Measurements from ENCODE around the gene ALG1L2.
A peak's percentile ranks its signal among the peaks of the same experiment; 100 is the strongest.
"Not testable (repeated sequence)": the region's sequence is repeated elsewhere in the genome, so short reads cannot be mapped to it uniquely, and the experiment has no call there.

ALG1L2 gene

DNA sequence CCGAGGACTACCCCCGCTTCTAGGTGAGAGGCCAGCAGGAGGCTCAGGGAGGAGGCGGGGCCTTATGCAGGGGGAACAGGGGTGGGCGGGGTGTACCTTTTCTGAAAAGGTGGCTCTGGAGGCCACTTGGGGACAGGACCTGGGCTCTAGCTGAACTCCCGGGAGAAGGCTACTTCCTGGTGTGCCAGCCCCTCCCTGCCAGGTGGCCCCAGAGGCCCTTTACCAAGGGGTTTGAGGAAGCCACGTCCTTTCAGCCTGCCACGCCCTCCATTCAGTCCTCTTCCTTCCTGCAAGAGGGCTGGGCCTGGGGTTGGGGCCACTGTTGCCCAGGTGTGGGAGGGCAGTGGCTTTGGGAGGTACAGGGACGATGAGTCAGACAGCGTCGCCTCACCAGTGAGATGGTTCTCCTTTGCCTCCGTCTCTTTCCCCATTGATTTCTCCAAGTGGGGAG, 12.9 kb downstream of the ALG1L2 start:
- peak; percentile 23 to 53 (median 41) for DNase-seq

DNA sequence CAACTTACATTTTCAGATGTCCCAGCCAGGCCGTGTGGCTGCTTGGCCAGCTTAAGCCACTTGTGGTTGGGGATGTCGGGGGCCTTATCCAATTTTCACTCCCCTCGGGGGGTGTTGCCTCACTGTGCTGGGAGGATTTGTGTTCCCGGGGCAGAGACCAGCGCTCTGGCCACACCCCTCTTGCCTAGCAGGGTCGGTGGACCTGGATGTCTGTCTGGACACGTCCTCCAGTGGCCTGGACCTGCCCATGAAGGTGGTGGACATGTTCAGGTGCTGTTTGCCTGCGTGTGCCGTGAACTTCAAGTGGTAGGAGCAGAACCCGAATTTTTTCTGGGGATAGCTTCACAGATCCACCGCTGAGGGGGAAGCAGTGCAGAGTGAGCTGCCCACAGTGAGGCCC, 14.2 kb downstream of the ALG1L2 start:
- DNase-seq, result not testable (repeated sequence)

DNA sequence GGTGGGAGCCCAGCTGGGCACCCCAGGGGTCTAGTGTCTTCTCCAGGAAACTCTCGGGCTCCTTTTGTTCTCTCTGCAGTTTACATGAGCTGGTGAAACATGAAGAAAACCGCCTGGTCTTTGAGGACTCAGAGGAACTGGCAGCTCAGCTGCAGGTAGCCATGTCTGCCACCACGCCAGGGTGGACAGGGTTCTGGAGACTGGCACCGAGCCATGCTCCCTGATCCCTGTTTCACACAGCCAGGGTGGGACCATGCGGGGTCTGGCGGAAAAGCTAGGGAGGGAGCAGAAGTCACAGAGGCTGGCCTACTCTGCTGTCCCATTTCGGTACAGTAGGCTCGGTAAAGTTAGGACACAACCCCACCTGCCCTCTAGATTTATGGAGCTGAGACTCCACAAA, 15.5 kb downstream of the ALG1L2 start:
- not testable (repeated sequence) for DNase-seq

DNA sequence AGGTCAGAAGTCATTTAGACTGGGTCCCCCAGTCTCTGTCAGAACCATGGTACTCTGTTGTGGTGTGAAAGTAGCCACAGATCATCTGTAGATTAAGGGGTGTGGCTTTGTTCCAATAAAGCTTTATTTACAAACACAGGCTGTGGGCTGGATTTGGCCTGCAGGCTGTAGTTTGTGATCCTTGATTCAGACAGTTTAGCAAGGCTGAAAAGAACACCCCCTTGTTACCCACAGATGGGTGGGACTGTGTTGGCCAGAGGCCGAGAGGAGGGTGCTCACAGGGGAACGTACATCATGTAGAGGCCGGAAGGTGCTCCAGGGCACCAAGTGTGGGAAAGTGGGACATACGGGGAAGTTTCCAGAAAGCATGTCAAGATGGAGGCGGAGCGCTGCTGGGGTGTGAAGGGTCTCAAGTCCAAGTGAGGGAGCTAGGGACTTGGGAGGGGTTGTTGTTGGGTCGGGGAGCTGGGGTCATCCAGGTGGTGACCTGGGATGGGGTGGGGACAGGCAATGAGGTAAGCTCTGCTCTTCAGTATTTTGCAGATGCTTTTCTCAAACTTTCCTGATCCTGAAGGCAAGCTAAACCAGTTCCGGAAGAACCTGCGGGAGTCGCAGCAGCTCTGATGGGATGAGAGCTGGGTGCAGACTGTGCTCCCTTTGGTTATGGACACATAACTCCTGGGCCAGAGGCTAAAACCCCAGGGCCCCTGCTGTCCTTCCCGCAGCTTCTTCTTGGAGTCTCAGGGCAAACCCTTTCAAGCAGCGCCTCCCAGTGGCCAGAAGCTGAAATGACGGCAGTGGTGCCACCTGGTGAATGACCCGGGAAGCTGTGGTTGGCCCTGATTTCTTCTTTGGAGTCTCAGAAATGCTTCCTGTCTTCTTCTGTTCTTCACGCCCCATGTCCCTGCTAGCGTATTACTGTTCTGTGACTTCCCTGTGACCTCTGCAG, 16.3 kb downstream of the ALG1L2 start:
- peak in 1 of 3 donors; percentile 5 for DNase-seq

DNA sequence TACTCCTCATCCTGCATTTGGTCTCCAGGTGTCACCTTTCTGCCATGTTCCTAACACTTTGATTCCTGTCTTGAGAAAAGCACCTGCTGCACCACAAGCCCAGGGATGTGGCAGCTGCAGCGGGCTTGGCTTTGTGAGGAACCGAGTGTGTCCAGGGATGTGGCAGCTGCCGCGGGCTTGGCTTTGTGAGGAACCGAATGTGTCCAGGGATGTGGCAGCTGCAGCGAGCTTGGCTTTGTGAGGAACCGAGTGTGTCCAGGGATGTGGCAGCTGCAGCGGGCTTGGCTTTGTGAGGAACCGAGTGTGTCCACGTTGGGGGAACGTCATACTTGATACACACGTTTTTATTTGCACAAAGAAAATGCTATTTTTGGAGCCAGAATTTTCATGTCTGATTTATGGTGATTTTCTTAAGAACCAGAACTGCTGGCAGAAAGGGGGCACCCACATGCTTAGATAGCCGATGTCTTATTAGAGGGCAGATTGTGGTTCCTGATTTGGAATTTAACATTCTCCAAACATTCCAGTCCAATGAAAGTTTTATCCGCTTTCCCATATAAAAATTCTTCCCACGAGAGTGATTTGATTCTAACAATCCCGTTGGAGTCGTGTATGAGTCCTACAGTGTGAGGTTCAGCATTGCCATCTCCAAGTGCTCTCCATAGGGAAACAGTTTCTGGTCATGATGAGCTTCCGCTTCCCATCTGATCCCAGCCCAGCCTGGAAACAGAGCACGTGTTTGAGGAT, 17.2 kb downstream of the ALG1L2 start:
- not testable (repeated sequence) for DNase-seq

DNA sequence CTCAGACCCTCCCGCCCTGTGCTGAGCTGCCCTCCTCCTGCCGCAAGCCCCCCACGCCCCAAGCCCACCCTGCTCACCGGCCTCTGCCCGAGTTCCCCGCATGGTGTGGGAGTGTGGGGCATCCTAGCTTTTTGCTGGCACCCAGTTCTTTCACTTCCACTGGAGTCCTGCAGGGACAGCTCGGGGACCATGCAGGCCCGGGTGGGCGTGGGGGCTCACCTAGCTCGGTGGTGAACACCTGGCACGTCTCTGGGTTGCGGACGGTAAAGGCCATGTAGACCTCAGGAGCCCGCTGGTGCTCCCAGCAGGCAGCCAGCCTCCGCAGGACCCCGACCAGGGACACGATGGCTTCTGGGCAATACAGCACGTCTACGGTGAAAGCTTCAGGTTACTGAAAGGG, 20.9 kb downstream of the ALG1L2 start:
- DNase-seq, result not testable (repeated sequence)

DNA sequence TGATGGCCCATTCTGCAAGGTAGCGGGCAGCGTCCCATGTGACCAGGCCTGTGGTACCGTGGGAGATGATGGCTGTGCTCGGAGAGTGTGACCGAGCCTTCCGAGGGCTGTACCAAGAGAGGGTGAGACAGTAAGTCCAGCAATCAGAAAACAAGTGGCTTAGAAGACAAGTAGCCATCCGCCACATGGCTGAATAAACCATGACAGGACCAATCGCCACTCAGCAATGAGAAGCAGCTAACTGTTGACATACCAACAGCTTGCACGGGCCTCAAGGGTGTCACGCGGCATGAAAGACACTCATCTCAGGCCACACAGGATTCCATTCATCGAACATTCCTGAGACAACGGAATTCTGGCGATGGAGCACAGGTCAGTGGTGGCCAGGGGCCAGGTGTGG, 22.6 kb downstream of the ALG1L2 start:
- not testable (repeated sequence) for DNase-seq

DNA sequence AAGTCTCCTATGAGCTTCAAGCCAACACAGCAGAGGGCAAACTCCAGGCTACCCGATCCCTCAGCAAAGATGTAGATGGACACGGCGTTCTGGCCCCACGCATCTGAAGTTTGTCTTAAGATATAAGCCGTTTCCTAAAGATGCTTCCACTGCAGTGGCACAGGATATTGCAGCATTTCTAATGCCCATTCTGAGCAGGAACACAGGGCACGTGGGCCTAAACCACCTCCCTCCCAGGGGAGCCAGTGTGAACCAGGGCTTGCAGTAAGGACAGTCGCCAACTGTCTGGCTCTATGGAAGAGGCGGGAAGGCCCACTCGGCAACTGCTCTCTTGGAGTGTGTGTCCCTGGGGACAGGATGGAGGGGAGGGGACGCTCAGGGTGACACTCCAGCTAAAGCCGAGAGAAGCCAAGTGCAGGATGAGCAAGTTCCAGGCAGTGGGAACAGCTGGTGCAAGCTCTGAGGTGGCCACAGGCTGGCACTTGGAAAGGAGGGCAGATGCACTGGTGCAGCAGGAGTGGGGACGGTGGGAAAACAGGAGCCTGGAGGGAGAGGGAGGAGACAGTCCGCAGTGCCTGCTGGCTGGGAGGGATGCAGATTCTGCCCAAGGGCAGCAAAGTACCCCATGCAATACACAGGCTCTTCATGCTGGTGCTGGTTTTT, 25.8 kb downstream of the ALG1L2 start:
- DNase-seq, result not testable (repeated sequence)

DNA sequence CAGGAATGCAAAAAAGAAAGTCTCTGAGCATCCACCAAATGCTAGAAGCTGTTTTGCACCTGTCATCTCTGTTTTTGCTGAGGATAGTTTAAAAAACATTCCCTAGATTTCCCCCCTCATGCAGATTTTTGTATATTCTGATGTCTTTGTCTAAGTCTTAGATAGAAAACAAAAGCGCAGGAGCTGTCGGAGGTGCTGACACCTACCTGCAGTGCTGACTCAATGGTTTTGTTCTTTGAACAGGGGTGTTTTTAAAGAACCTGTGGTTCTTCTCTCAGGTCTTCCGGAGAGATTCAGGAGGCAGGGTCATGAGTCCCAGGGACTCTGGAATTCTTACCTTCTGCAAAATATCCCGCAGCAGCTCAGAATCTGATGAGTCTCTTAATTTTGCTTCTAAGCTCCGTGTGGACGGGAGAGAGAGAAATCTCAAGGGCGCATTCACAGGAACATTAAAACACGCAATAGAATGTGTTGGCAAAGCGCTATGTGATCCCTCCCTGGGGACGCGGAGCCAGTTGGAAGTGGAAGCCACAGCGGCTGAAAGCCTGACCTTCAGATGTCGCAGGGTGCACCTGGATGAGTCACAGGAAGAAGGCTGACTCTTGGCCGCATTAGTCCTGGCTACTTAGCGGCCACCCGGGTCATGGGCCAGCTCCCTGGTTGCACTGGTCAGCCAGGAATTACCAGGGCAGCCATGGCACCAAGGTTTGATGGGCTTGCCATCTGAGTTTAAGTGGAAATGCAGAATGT, 27.4 kb downstream of the ALG1L2 start:
- DNase-seq, result not testable (repeated sequence)

DNA sequence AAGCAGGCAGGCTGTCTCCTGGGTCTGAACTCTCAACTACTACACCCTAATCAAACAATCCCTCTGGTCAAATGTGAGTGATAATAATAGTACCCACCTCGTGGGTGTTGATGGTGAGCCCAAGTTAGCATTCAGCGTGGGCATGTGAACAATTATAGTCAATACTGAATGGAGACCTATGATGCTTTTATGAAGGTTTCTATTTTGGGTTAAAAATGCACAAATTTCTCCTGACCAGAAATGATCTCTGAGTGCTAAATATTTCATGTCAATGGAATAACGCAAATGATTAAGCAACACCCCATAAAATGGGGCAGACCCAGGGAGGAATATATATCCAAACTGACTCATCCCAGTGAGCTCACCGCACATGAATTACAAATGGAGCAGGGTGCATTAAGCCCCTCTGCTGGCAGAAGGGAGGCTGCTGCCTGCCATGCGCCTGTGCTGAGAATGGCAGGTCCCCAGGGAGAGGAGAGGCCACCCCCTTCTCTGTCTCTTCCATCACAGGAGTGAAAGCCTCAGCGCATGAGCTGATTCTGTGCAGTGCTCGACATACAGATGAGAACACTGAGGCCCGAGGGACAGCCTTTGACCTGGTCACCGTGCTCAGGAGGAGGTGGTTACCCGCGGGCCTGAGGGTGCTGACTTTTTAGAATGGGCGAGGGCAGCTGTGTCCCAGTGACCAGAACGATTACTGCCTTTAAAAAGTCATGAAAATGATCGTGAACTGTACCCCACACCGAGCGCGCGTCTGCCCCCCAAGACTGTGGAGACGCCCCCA, 28.9 kb downstream of the ALG1L2 start:
- peak; percentile 27 to 57 (median 38) for DNase-seq

DNA sequence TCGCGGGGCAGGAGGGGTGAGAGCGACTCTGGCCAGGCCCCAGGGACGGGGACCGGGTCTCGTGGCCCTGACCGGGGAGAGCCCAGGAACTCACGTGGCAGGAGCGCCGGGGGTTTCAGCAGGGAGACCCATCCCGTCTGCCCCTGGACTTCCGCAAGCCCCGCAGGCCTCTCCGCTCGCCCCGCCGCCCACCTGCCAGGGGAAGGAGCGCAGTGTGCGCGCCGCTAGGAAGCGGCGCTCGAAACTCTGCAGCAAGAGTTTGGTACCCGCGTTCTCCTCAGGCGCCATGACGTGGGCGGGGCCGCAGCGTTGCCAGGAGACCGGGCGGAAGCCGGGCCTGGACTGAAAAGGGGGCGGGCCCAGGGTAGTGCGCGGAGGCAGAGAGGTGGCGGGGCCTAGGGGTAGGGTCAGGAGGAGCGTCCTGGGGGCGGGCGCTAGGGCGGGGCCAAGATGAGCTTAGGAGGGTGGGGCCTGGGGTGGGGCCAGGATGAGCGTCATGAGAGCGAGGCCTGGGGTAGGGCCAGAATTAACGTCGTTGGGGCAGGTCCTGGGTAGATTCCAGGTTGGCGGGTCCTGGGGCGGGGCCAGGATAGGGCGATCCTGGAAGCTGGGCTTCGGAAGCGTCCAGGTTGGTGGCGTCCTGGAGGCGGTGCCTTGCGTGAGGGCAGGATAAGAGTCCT, 29.7 kb downstream of the ALG1L2 start:
- peak; percentile 98 to 100 (median 99) for DNase-seq

DNA sequence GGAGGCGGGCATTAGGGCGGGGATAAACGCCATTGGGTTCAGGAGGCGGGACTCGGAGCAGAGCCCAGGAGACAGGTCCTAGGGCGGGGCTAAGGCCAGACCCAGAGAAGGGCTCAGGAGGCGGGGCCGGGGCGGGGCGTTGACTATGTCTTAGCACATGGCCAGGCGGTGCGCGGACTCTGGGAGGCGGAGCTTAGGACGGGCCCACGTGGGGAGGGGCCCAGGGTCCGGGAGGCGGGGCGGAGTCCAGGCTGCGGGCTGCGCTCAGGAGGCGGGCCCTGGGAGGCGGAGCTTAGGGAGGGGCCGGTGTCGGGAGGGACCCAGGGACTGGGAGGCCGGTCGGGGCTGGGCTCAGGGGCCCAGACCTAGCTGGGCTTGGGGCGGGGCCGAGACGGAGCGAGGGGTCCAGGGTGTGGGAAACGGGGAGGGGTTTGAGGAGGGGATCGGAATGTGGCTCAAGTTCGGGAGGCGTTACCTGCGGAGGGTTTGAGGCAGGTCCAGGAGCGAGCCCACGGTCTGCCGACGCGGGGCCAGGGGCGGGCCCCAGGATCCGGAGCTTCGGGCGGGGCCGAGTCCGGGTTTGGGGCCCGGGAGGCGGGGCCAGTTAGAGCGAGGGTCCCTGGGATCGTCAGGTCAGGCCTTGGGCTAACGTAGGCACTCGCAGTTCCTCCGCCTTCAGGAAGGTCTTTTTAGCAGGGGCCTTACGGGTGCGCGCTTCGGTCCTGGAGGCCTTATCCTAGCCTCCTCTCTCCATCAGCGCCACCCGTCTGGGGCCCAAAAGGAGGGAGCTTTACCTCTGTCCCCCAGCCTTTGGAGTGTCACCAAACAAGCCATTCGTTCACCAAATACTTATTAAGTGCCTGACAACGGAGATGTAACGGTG, 30.5 kb downstream of the ALG1L2 start:
- DNase-seq, result peak; percentile 94 to 96 (median 94)

DNA sequence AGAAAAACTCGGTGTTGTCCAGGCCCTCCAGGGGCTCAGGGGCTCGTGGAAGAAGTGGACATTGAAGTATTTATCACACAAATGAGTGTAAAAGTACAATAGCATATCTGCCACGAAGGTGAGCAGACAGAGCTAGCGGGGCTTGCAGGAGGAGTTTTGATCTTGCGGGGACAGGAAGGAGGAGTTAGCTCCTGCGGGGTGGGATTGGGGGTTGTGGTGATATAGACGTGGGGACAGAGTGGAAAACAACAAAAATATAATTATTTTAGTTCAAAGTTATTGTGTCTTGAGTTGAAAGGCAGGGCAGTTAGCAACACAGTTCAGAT, 31.1 kb downstream of the ALG1L2 start:
- DNase-seq, result not testable (repeated sequence)

DNA sequence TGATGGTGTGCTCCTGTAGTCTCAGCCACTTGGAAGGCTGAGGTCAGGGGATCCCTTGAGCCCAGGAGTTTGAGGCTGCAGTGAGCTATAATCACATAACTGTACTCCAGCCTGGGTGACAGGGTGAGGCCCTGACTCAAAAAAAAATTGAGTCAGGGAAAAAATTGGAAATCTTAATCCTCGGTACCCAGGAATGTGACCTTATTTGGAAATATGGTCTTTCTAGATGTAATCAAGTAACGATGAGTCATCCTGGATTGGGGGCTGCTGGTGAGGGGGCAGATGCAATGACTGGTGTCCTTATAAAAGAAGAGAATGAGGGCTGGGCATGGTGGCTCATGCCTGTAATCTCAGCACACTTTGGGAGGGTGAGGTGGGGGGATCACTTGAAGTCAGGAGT, 33.8 kb downstream of the ALG1L2 start:
- not testable (repeated sequence) for DNase-seq

DNA sequence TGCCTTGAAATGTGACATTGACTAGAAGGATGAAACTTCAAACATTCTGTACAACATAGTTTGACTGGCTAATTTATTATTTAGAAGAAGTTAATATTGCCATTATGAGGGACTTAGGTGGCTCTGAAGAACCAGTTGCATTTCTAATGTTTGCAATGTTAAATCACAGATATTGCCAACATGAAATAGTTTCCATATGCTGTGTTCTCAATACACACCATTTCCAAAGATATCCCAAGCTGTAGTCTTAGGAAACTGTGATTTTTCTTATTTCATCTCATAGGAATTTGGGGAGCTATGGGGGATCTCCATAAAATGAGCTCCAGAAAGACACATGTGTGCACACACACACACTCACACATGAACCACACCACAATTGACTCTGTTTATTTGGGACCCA, 36.3 kb downstream of the ALG1L2 start:
- DNase-seq, result no peak

DNA sequence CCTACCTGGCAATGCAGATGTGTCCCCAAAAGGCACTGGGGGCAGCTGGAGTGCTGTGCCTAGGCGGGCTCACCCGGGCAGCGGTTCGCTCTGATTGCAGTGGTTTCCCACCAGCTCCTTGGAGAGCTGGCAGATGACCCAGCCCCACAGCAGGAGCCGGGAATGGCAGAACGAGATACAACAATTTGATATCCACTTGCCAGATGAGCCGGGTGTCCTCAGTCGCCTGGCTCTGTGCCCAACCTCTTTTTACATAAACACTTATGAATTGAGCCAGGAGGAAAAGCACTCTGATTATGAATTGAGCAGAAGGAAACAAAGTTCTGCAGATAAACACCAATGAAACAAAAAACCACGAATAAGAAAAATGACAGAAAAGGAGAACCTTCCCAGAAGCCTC, 38.2 kb downstream of the ALG1L2 start:
- not testable (repeated sequence) for DNase-seq

DNA sequence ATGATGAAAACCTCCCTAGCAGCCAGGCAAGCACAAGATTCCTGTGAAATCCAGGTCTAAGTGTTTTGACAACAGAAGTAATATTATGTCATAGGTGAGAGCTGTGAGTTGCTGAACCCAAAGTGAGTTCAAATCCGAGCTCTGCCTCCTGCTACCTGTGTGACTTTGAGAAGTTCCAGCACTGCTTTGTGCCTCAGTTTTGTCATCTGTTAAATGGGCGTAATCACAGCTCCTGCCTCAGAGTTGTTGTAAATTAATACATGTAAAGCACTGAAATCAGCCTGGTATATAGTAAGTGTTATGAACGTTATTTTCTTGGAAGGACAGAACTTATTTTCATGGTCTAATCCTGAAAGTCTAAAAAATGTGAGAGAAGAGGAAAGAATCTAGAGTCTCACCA, 38.7 kb downstream of the ALG1L2 start:
- DNase-seq, result not testable (repeated sequence)

DNA sequence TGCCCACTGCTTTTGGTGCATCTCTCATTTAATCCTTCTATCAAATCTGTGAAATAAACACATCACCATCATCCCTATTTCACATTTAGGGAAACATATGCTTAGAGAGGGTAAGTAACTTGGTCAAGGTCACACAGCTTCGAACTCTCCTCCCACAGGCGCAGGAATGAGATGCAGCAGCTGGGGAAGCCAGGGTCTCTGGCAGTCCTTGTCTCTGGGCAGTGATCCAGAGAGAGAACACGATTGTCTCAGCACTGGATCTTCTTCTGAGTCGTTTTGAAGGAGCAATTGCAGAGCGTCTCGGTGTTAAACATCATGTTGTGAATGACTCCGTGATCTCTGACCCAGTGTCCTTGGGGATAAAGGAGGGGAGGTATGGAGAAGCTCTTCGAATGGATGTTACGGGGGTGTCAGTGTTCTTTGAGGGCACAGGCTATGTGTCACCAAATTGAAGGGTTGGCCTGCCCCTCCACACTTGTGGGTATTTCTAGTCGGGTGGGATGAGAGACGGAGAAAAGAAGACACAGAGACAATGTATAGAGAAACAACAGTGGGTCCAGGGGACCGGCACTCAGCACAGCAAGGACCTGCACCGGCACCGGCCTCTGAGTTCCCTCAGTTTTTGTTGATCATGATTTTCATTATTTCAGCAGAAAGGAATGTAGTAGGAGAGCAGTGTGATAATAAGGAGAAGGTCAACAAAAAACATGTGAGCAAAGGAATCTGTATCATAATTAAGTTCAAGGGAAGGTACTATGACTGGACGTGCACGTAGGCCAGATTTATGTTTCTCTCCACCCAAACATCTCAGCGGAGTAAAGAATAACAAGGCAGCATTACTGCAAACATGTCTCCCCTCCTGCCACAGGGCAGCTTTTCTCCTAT, 41.5 kb downstream of the ALG1L2 start:
- not testable (repeated sequence) for DNase-seq

DNA sequence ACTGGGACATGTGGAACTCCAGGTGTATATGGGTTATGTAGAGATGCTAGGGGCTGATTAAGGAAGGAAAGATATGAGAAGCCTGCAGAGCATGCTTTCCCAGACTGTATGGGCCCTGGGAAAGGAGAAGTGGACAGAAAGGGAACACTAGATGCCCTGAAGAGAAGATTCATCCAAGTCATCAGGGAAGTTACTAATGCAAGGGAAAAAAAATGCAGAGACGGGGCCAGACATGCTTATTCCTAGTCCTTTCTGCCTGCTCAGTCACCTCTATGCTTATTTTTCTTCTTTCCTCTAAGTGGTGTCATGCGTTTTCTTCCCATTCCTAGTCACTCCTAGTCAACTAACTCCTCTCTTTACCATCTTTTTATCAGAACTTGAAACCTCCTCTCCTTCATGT, 43.8 kb downstream of the ALG1L2 start:
- DNase-seq, result peak; percentile 33 to 51 (median 44)
